ENCODE data around the gene PRR23E.

Gene PRR23E

GRCh38 chr3:127164615-127165014 lies 28.3 kb upstream of the PRR23E start:
- DNase-seq (ENCODE audit: low read depth, low spot score), result no peak

- DNase-seq (ENCODE audit: low read depth, low spot score), result no peak
Measured at GRCh38 chr3:127165036-127165435, 27.9 kb upstream of the PRR23E start.

GRCh38 chr3:127165694-127166485 lies 27.0 kb upstream of the PRR23E start:
- no peak for DNase-seq (ENCODE audit: low read depth, low spot score)

GRCh38 chr3:127166501-127167065 lies 26.3 kb upstream of the PRR23E start:
- no peak for DNase-seq (ENCODE audit: low read depth, low spot score)

GRCh38 chr3:127167315-127168043 lies 25.5 kb upstream of the PRR23E start:
- DNase-seq (ENCODE audit: low read depth, low spot score), result no peak

- DNase-seq (ENCODE audit: low read depth, low spot score), result no peak
Measured at GRCh38 chr3:127168271-127168670, 24.7 kb upstream of the PRR23E start.

- no peak for DNase-seq (ENCODE audit: low read depth, low spot score)
Measured at GRCh38 chr3:127170814-127171213, 22.1 kb upstream of the PRR23E start.

GRCh38 chr3:127171320-127171719 lies 21.6 kb upstream of the PRR23E start:
- no peak for DNase-seq (ENCODE audit: low read depth, low spot score)

- DNase-seq (ENCODE audit: low read depth, low spot score), result no peak
Measured at GRCh38 chr3:127171721-127172120, 21.2 kb upstream of the PRR23E start.

GRCh38 chr3:127172211-127172610 lies 20.7 kb upstream of the PRR23E start:
- no peak for DNase-seq (ENCODE audit: low read depth, low spot score)

- no peak for DNase-seq (ENCODE audit: low read depth, low spot score)
Measured at GRCh38 chr3:127172781-127173515, 20.0 kb upstream of the PRR23E start.

GRCh38 chr3:127173516-127174166 lies 19.3 kb upstream of the PRR23E start:
- DNase-seq (ENCODE audit: low read depth, low spot score), result no peak

- no peak for DNase-seq (ENCODE audit: low read depth, low spot score)
Measured at GRCh38 chr3:127174284-127174683, 18.6 kb upstream of the PRR23E start.

- no peak for DNase-seq (ENCODE audit: low read depth, low spot score)
Measured at GRCh38 chr3:127174715-127175140, 18.2 kb upstream of the PRR23E start.

GRCh38 chr3:127175272-127175671 lies 17.7 kb upstream of the PRR23E start:
- no peak for DNase-seq (ENCODE audit: low read depth, low spot score)

- DNase-seq (ENCODE audit: low read depth, low spot score), result no peak
Measured at GRCh38 chr3:127177226-127177625, 15.7 kb upstream of the PRR23E start.

- DNase-seq (ENCODE audit: low read depth, low spot score), result no peak
Measured at GRCh38 chr3:127180859-127181258, 12.1 kb upstream of the PRR23E start.

GRCh38 chr3:127182431-127182830 lies 10.5 kb upstream of the PRR23E start:
- DNase-seq (ENCODE audit: low read depth, low spot score), result no peak

GRCh38 chr3:127182848-127183714 lies 9.8 kb upstream of the PRR23E start:
- DNase-seq (ENCODE audit: low read depth, low spot score), result no peak

Data from activated naive CD8-positive, alpha-beta T cell treated with anti-CD3 and anti-CD28 coated beads, Interleukin-2, amount 50 U/mL, for 16 hours (primary cell).